ENCODE measurements around the gene PAFAH1B2.

GRCh38 chr11:117191680-117192400 lies 47.8 kb downstream of the PAFAH1B2 start:
- TF ChIP-seq POLR2A (IDR thresholded peaks at IDR 0.05; ENCODE audit: borderline replicate concordance, extremely low read depth, insufficient read depth, insufficient read length) (no peak), TCF7L2 (IDR thresholded peaks at IDR 0.05; ENCODE audit: borderline replicate concordance, extremely low read depth, insufficient read depth, insufficient read length) (no peak), CTCF (IDR thresholded peaks at IDR 0.05 in 2 of 3, conservative IDR thresholded peaks at IDR 0.05 in 1 of 3; ENCODE audit: borderline replicate concordance in 1 of 3, insufficient read depth in 1 of 3, low read depth in 2 of 3, low read length in 2 of 3) (no peak)

Data from HCT116 (cell line).